ENCODE results near the gene LDB3.

- TF ChIP-seq MAFK (IDR thresholded peaks at IDR 0.05; ENCODE audit: low read length) (no peak), FOXA1 (IDR thresholded peaks at IDR 0.05; ENCODE audit: borderline replicate concordance) (no peak), EP300 (IDR thresholded peaks at IDR 0.05; ENCODE audit: low read length) (no peak)
These were observed 23.4 kb upstream of the LDB3 start for GRCh38 chr10:86644794-86645445.
